CD14-positive monocyte (primary cell): ENCODE data around the gene SMPD3. TPM values are rescaled to one million over a fixed set of nuclear protein-coding genes. Genes with fewer than 3 reads are reported as not detected.
A peak's percentile ranks its signal among the peaks of the same experiment; 100 is the strongest.

Experiments used
- DNase-seq, 3 donors: peaks; one replicate each; pipeline ENCODE4 v3.0.0-alpha.2; 2011 to 2022
- H2AFZ ChIP-seq: 2 replicates; pipeline ENCODE4 v1.6.0; 2012; ENCODE audit warnings: mild to moderate bottlenecking, low read depth, low read length, inconsistent platforms; ENCODE audit not compliant: insufficient read depth, poor library complexity, severe bottlenecking
- H3K27ac ChIP-seq, 2 donors: 1 replicate in 1 of 2; 2 replicates in 1 of 2; pipeline ENCODE4 v1.5.1; 2012 to 2013; ENCODE audit warnings: low read length in 2 of 2, control low read depth in 1 of 2, inconsistent platforms in 1 of 2, low read depth in 1 of 2, mild to moderate bottlenecking in 1 of 2
- H3K27me3 ChIP-seq, 2 donors: one replicate each; pipeline versions ENCODE4 v1.6.0 to v1.6.1; 2011 to 2013; ENCODE audit warnings: low read length in 2 of 2; ENCODE audit not compliant: control insufficient read depth in 2 of 2, insufficient read depth in 2 of 2
- H3K36me3 ChIP-seq, 2 donors: replicated peaks in 1 of 2; 1 replicate in 1 of 2; 2 replicates in 1 of 2; pipeline versions ENCODE4 v1.5.1 to v1.6.1; 2012 to 2013; ENCODE audit warnings: low read length in 2 of 2, control low read depth in 1 of 2, inconsistent platforms in 1 of 2, mild to moderate bottlenecking in 1 of 2; ENCODE audit not compliant: insufficient read depth in 2 of 2, control insufficient read depth in 1 of 2
- H3K4me1 ChIP-seq, 2 donors: 1 replicate in 1 of 2; 2 replicates in 1 of 2; pipeline versions ENCODE4 v1.5.1 to v1.6.1; 2012 to 2013; ENCODE audit warnings: low read length in 2 of 2, control low read depth in 1 of 2, inconsistent platforms in 1 of 2, mild to moderate bottlenecking in 1 of 2, moderate library complexity in 1 of 2; ENCODE audit not compliant: insufficient read depth in 2 of 2, control insufficient read depth in 1 of 2
- H3K4me2 ChIP-seq: replicated peaks from 2 replicates; pipeline ENCODE3; 2012; ENCODE audit warnings: low read length, moderate library complexity, mild to moderate bottlenecking; ENCODE audit not compliant: poor library complexity, severe bottlenecking; ENCODE audit errors: extremely low read depth
- H3K4me3 ChIP-seq, 3 experiments: fragments of 200-600 bp in 1 of 3; sonication (generic) in 1 of 3; replicated peaks in 1 of 3; 1 replicate in 2 of 3; 2 replicates in 1 of 3; pipeline ENCODE4 v1.5.1; 2011 to 2013; ENCODE audit warnings: low read length in 3 of 3, mild to moderate bottlenecking in 3 of 3, control low read depth in 2 of 3, low read depth in 2 of 3, inconsistent platforms in 1 of 3, moderate library complexity in 1 of 3
- H3K79me2 ChIP-seq: 2 replicates; pipeline ENCODE4 v1.6.0; 2012; ENCODE audit warnings: mild to moderate bottlenecking, control low read depth, inconsistent platforms, low read length, moderate library complexity; ENCODE audit not compliant: insufficient read depth
- H3K9ac ChIP-seq: 2 replicates; pipeline ENCODE4 v1.6.0; 2017; ENCODE audit warnings: low read length, mild to moderate bottlenecking; ENCODE audit not compliant: insufficient read depth, poor library complexity, severe bottlenecking
- H3K9me3 ChIP-seq, 2 donors: replicated peaks in 1 of 2; 1 replicate in 1 of 2; 2 replicates in 1 of 2; pipeline versions ENCODE4 v1.5.1 to v1.6.1; 2012 to 2013; ENCODE audit warnings: low read length in 2 of 2, control low read depth in 1 of 2; ENCODE audit not compliant: control insufficient read depth in 1 of 2, insufficient read depth in 1 of 2
- H4K20me1 ChIP-seq: 2 replicates; pipeline ENCODE4 v1.6.0; 2012; ENCODE audit warnings: mild to moderate bottlenecking, low read length, control low read depth, moderate library complexity; ENCODE audit not compliant: insufficient read depth
- H3K27ac Mint-ChIP-seq, 7 donors: one replicate each; pipeline ENCODE4 v1.8.0; 2020; ENCODE audit warnings: mild to moderate bottlenecking in 7 of 7, mixed read lengths in 7 of 7, moderate library complexity in 6 of 7, inconsistent platforms in 2 of 7
- H3K27me3 Mint-ChIP-seq, 3 donors: one replicate each; pipeline ENCODE4 v1.8.0; 2021 to 2022; ENCODE audit warnings: low read depth in 3 of 3, mild to moderate bottlenecking in 3 of 3, mixed read lengths in 3 of 3, moderate library complexity in 3 of 3, inconsistent platforms in 1 of 3
- H3K36me3 Mint-ChIP-seq, 2 donors: one replicate each; pipeline ENCODE4 v1.8.0; 2020; ENCODE audit warnings: mixed read lengths in 2 of 2, inconsistent platforms in 1 of 2, mild to moderate bottlenecking in 1 of 2
- H3K4me1 Mint-ChIP-seq: one replicate; pipeline ENCODE4 v1.8.0; 2020; ENCODE audit warnings: mild to moderate bottlenecking, mixed read lengths
- H3K4me3 Mint-ChIP-seq, 2 donors: one replicate each; pipeline ENCODE4 v1.8.0; 2020; ENCODE audit warnings: mild to moderate bottlenecking in 2 of 2, mixed read lengths in 2 of 2, moderate library complexity in 1 of 2
- H3K9me3 Mint-ChIP-seq, 7 donors: one replicate each; pipeline ENCODE4 v1.8.0; 2020 to 2022; ENCODE audit warnings: mixed read lengths in 7 of 7, mild to moderate bottlenecking in 6 of 7, moderate library complexity in 6 of 7, inconsistent platforms in 2 of 7
- CTCF ChIP-seq: fragments of 200-600 bp; IDR thresholded peaks from one replicate; pipeline ENCODE4 v1.8.0; 2022; ENCODE audit warnings: antibody characterized with exemption, mild to moderate bottlenecking
- WGBS: methylation state at CpG from one replicate; pipeline ENCODE4 v1.1.5; 2013; ENCODE audit warnings: missing lambda C conversion rate; ENCODE audit not compliant: insufficient coverage; 5-methylcytosine and 5-hydroxymethylcytosine counted together
- intact Hi-C, 2 donors: fragments of 100-400 bp; cut with micrococcal nuclease; formaldehyde crosslinking; loops; one replicate each; pipeline versions ENCODE4 v1.15.0 to v1.15.1; 2023
- polyA plus RNA-seq, 3 donors: library from polyadenylated mRNA; depleted of rRNA in 1 of 3; unstranded in 2 of 3; stranded (reverse) in 1 of 3; fragments of 300-500 nt in 2 of 3; fragments of >200 nt in 1 of 3; fragmentation: Illumina TruSeq in 2 of 3; gene quantifications; 1 replicate in 2 of 3; 2 replicates in 1 of 3; pipeline ENCODE4 v1.2.3, GENCODE V29; 2012 to 2021

Gene SMPD3
- polyA plus RNA-seq, 3 donors, result 0.40 to 1.1 (median 0.51) TPM

- WGBS, result 98% methylated on average over 14 of the region's 16 CpGs
- Histone ChIP-seq H3K4me2 (no peak overlapping the region), H3K4me1 (peaks cover 9 to 10% of the 10 kb centered on the region in 2 donors), H3K9me3 (no peaks in the 10 kb centered on the region), H3K27ac (no peak overlapping the region), H4K20me1 (no peaks in the 10 kb centered on the region), H3K36me3 (peaks cover 50 to 85% of the 10 kb centered on the region in 2 donors), H2AFZ (no peak overlapping the region), H3K79me2 (no peaks in the 10 kb centered on the region), H3K27me3 (no peaks in the 10 kb centered on the region), H3K4me3 (no peak overlapping the region), H3K9ac (no peak overlapping the region)
- DNase-seq, result no peak
- intact Hi-C loops, result no loop called here
- no peaks in the 10 kb centered on the region for H3K9me3 Mint-ChIP-seq
- no peak overlapping the region for H3K27ac Mint-ChIP-seq
- H3K4me3 Mint-ChIP-seq, result no peak overlapping the region
- peaks cover 9% of the 10 kb centered on the region for H3K4me1 Mint-ChIP-seq
- TF ChIP-seq CTCF, result no peak
- H3K27me3 Mint-ChIP-seq, result peaks cover 0 to 2% (median 0%) of the 10 kb centered on the region in 3 donors
- H3K36me3 Mint-ChIP-seq, result peaks cover 67 to 73% of the 10 kb centered on the region in 2 donors
Observed at GRCh38 chr16:68338326-68339119, 109.8 kb downstream of the SMPD3 start.

GRCh38 chr16:68335175-68335574 lies 113.1 kb downstream of the SMPD3 start:
- Mint-ChIP-seq H3K27ac (peak overlapping the region in 1 of 7 donors; percentile 51), H3K36me3 (peaks cover 39 to 46% of the 10 kb centered on the region in 2 donors)
- peaks cover 30 to 53% of the 10 kb centered on the region in 2 donors for H3K36me3 ChIP-seq

More at GRCh38 chr16:68335175-68335574, 113.1 kb downstream of the SMPD3 start:
- peaks cover 27% of the 10 kb centered on the region for H3K4me1 Mint-ChIP-seq
- intact Hi-C loops, result no loop called here
- H3K9me3 Mint-ChIP-seq, result no peaks in the 10 kb centered on the region
- Histone ChIP-seq H3K4me2 (no peak overlapping the region), H3K9ac (no peak overlapping the region), H3K27me3 (no peaks in the 10 kb centered on the region), H3K9me3 (no peaks in the 10 kb centered on the region), H3K4me3 (no peak overlapping the region), H3K4me1 (peaks cover 29 to 31% of the 10 kb centered on the region in 2 donors), H3K79me2 (no peaks in the 10 kb centered on the region), H3K27ac (no peak overlapping the region), H4K20me1 (no peaks in the 10 kb centered on the region), H2AFZ (no peak overlapping the region)
- no peak for DNase-seq
- H3K27me3 Mint-ChIP-seq, result peaks cover 0 to 2% (median 0%) of the 10 kb centered on the region in 3 donors
- no peak for TF ChIP-seq CTCF
- no peak overlapping the region for H3K4me3 Mint-ChIP-seq
- WGBS, result 95% methylated on average over 4 of the region's 5 CpGs
